Hepatic stellate cell (primary cell): ENCODE data around the gene DCAF11.

ENCODE experiments used
- DNase-seq: peaks from one replicate; pipeline ENCODE4 v3.0.0; 2011; ENCODE audit warnings: low spot score

The DCAF11 gene

GRCh38 chr14:24160850-24161804 lies 46.5 kb downstream of the DCAF11 start, which contains the start of gene IRF9:
Gene IRF9 (plus strand): TSS chr14:24161265. CDS start chr14:24162145, 880 bp downstream.
- DNase-seq = peak; percentile 98

GRCh38 chr14:24162093-24162492 lies 47.5 kb downstream of the DCAF11 start:
- DNase-seq = peak; percentile 72

- no peak for DNase-seq
These were observed 50.0 kb downstream of the DCAF11 start for GRCh38 chr14:24164518-24164991.

GRCh38 chr14:24165785-24166184 lies 51.2 kb downstream of the DCAF11 start:
- DNase-seq = no peak

- DNase-seq = no peak
These were observed 53.0 kb downstream of the DCAF11 start for GRCh38 chr14:24167469-24168114.

GRCh38 chr14:24171422-24172260 lies 57.1 kb downstream of the DCAF11 start, which contains the start of gene REC8:
Gene REC8 (plus strand): TSS chr14:24172080. CDS start chr14:24172553, 473 bp downstream.
- no peak for DNase-seq

- no peak for DNase-seq
These were observed 57.8 kb downstream of the DCAF11 start for GRCh38 chr14:24172261-24172860.

GRCh38 chr14:24172871-24173281 lies 58.3 kb downstream of the DCAF11 start:
- DNase-seq = no peak
